Measurements from ENCODE around the gene MED13.
"Not testable (repeated sequence)": the region's sequence is repeated elsewhere in the genome, so short reads cannot be mapped to it uniquely, and the experiment has no call there.

MED13 gene

DNA sequence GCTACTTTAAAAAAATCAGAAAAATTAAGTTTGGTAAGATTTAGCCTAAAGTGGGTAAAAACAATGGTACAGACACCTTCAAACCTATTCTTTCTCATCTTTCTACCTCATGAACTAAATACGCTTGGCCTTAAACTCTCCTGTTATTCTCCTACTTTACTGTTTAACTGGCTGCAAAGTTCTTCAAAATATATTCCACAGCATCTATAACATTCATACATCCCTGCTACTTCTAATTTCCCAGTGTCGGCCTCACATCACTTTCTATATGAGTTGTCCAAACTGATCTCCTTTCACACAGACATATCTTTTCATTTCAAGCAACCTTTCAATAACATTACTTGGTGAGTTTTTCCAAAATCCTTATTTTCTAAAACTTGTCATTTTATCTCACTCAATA is 64.0 kb downstream of the MED13 start:
- Histone ChIP-seq H3K36me3 (peaks cover 25% of the 10 kb centered on the region), H3K27me3 (no peaks in the 10 kb centered on the region), H3K4me1 (ENCODE audit: control insufficient read depth in 1 of 2, insufficient read depth in 1 of 2, low read depth in 1 of 2, low read length in 1 of 2) (peaks cover 8 to 11% of the 10 kb centered on the region in 2 experiments), H3K4me3 (ENCODE audit: low read depth in 1 of 2, low read length in 1 of 2) (no peak overlapping the region), H3K27ac (no peak overlapping the region), H3K9me3 (no peaks in the 10 kb centered on the region)
- TF ChIP-seq, protein P1, sequence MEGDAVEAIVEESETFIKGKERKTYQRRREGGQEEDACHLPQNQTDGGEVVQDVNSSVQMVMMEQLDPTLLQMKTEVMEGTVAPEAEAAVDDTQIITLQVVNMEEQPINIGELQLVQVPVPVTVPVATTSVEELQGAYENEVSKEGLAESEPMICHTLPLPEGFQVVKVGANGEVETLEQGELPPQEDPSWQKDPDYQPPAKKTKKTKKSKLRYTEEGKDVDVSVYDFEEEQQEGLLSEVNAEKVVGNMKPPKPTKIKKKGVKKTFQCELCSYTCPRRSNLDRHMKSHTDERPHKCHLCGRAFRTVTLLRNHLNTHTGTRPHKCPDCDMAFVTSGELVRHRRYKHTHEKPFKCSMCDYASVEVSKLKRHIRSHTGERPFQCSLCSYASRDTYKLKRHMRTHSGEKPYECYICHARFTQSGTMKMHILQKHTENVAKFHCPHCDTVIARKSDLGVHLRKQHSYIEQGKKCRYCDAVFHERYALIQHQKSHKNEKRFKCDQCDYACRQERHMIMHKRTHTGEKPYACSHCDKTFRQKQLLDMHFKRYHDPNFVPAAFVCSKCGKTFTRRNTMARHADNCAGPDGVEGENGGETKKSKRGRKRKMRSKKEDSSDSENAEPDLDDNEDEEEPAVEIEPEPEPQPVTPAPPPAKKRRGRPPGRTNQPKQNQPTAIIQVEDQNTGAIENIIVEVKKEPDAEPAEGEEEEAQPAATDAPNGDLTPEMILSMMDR (IDR thresholded peaks at IDR 0.05): no peak

DNA sequence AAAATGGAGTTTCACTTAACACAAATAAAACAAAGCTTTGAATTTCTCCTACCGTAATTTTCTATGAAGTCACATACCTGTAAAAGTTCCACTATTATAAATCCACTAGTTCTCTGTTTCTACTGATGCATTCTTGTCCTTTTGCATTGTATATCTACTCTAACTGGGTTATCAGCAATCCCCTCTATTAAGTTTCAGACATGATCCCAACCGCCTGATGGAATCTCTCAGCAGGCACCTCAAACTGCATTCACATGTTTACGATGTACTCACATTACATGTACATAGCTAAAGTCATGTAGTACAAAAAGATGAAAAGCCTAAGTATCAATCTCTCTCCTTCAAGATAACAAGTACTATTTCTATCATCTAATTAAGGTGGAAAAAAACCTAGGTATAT is 64.9 kb downstream of the MED13 start:
- H3K27ac ChIP-seq: no peak overlapping the region
- no peaks in the 10 kb centered on the region for H3K27me3 ChIP-seq
- TF ChIP-seq, protein P1 (IDR thresholded peaks at IDR 0.05): no peak
- H3K9me3 ChIP-seq: no peaks in the 10 kb centered on the region
- H3K36me3 ChIP-seq: peaks cover 19% of the 10 kb centered on the region
- peaks cover 8 to 11% of the 10 kb centered on the region in 2 experiments for H3K4me1 ChIP-seq (ENCODE audit: control insufficient read depth in 1 of 2, insufficient read depth in 1 of 2, low read depth in 1 of 2, low read length in 1 of 2)
- no peak overlapping the region for H3K4me3 ChIP-seq (ENCODE audit: low read depth in 1 of 2, low read length in 1 of 2)

DNA sequence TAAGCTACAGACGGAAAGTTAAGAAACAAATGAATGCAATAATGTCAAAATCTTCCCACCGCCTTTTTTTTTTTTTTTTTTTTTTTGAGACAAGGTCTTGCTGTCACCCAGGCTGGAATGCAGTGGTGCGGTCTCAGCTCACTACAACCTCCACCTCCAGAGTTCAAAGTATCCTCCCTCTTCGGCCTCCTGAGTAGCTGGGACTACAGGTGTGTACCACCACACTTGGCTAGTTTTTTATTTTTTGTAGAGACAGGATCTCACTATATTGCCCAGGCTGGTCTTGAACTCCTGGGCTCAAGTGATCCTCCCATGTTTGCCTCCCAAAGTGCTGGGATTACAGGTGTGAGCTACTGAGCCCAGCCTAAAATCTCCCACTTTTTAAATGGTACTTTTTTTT is 66.5 kb downstream of the MED13 start:
- Histone ChIP-seq H3K4me1 (ENCODE audit: control insufficient read depth in 1 of 2, insufficient read depth in 1 of 2, low read depth in 1 of 2, low read length in 1 of 2) (peaks cover 8 to 11% of the 10 kb centered on the region in 2 experiments), H3K36me3 (peaks cover 27% of the 10 kb centered on the region)
- not testable (repeated sequence) for H3K9me3 ChIP-seq; H3K4me3 ChIP-seq (ENCODE audit: low read depth in 1 of 2, low read length in 1 of 2); H3K27ac ChIP-seq; H3K27me3 ChIP-seq

DNA sequence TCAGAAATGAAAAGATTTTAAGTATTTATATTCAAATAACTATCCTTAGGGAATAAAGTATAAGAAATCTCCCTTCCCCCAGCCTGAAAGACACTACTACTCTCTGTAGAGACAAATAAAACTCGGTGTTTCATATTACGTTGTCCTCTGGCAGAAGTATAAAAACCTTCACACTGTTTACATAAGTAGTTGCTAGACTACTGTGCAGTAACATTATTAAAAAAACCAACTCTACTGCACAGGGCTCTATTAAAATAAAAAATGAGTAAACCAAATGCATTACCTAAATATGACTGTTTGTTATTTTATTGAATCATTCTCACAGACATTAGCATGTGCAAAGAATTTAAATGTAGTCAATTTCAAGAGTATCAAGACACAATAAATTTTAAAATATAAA is 67.4 kb downstream of the MED13 start:
- Histone ChIP-seq H3K27ac (no peak overlapping the region), H3K4me3 (ENCODE audit: low read depth in 1 of 2, low read length in 1 of 2) (no peak overlapping the region)
- TF ChIP-seq, protein P1 (IDR thresholded peaks at IDR 0.05): no peak

DNA sequence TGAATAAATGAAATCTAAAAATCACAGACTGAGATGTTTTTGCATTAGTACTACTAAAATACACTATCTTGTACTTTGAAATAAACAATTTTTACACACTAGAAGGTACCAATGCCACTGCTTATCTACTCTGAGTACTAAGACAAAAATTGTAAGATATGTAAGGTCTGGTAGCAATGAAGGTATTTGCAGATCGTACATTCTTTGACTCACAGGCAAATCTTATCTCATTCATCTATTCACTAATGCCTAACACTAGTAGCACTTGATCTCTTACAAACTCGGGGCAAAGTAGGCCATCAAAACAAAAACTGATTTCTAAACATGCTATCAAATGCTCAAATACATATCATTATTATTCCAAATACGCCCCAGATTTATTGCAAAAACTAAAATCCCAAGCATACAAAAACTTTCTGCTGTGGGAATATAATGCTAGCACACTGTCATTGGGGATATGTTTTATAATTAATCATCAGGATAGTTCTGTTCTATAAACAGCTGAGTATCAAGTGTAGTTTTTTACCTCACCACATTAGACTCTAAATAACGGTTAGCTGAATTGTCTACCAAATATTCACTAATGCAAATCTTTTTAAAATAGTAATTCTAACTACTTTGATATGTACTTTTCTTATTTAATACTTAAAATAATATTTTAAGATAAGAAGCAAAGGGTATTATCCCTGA is 68.0 kb downstream of the MED13 start:
- H3K9me3 ChIP-seq: no peaks in the 10 kb centered on the region
- peaks cover 33% of the 10 kb centered on the region for H3K36me3 ChIP-seq
- H3K4me1 ChIP-seq (ENCODE audit: control insufficient read depth in 1 of 2, insufficient read depth in 1 of 2, low read depth in 1 of 2, low read length in 1 of 2): peaks cover 8 to 11% of the 10 kb centered on the region in 2 experiments
- no peak overlapping the region for H3K4me3 ChIP-seq (ENCODE audit: low read depth in 1 of 2, low read length in 1 of 2)
- no peak overlapping the region for H3K27ac ChIP-seq
- TF ChIP-seq, protein P1 (IDR thresholded peaks at IDR 0.05): no peak
- no peaks in the 10 kb centered on the region for H3K27me3 ChIP-seq

More for the DNA sequence above, 67.4 kb downstream of the MED13 start:
- H3K9me3 ChIP-seq: no peaks in the 10 kb centered on the region
- H3K36me3 ChIP-seq: peaks cover 27% of the 10 kb centered on the region
- H3K4me1 ChIP-seq (ENCODE audit: control insufficient read depth in 1 of 2, insufficient read depth in 1 of 2, low read depth in 1 of 2, low read length in 1 of 2): peaks cover 8 to 11% of the 10 kb centered on the region in 2 experiments
- H3K27me3 ChIP-seq: no peaks in the 10 kb centered on the region

DNA sequence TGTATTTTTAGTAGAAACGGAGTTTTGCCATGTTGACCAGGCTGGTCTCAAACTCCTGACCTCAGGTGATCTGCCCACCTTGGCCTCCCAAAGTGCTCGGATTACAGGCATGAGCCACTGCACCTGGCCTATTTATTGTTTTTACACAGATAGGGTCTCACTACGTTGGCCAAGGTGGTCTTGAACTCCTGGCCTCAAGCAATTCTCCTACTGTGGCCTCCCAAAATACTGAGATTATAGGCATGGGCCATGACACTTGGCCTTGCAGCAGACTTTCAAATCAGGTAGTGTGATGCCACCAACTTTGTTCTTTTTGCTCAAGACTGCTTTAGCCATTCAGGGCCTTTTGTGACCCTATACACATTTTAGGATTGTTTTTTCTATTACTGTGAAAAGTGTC is 75.6 kb downstream of the MED13 start:
- H3K4me1 ChIP-seq (ENCODE audit: control insufficient read depth in 1 of 2, insufficient read depth in 1 of 2, low read depth in 1 of 2, low read length in 1 of 2): no peaks in the 10 kb centered on the region
- H3K27ac ChIP-seq: no peak overlapping the region
- H3K27me3 ChIP-seq: no peaks in the 10 kb centered on the region
- peaks cover 91% of the 10 kb centered on the region for H3K36me3 ChIP-seq
- TF ChIP-seq, protein P1 (IDR thresholded peaks at IDR 0.05): no peak
- no peak overlapping the region for H3K4me3 ChIP-seq (ENCODE audit: low read depth in 1 of 2, low read length in 1 of 2)
- no peaks in the 10 kb centered on the region for H3K9me3 ChIP-seq

All from neutrophil (primary cell).